T-helper 17 cell (primary cell): ENCODE results near the gene FAM163B. TPM values are rescaled to one million over a fixed set of nuclear protein-coding genes. Genes with fewer than 3 reads are reported as not detected.
"Not testable (repeated sequence)": the region's sequence is repeated elsewhere in the genome, so short reads cannot be mapped to it uniquely, and the experiment has no call there.

ENCODE experiments used
- ATAC-seq: fragments of 150-1000 bp; cut with Tn5 transposase; 2 replicates; pipeline ENCODE4 v1.10.0; 2021; ENCODE audit warnings: mild to moderate bottlenecking, moderate library complexity
- DNase-seq, 3 donors: peaks; one replicate each; pipeline versions ENCODE4 v3.0.0 to v3.0.0-alpha.2; 2020 to 2021
- H3K9me3 ChIP-seq: one replicate; pipeline ENCODE4 v1.7.0; 2013; ENCODE audit warnings: low read length, mild to moderate bottlenecking; ENCODE audit not compliant: control insufficient read depth, poor library complexity, severe bottlenecking
- H3K27ac Mint-ChIP-seq: one replicate; pipeline ENCODE4 v1.8.0; 2022; ENCODE audit warnings: mild to moderate bottlenecking, moderate library complexity, mixed read lengths
- H3K27me3 Mint-ChIP-seq: one replicate; pipeline ENCODE4 v1.8.0; 2022; ENCODE audit warnings: mixed read lengths
- H3K36me3 Mint-ChIP-seq: one replicate; pipeline ENCODE4 v1.8.0; 2022; ENCODE audit warnings: low read depth, mixed read lengths
- H3K4me1 Mint-ChIP-seq: one replicate; pipeline ENCODE4 v1.8.0; 2022; ENCODE audit warnings: mild to moderate bottlenecking, mixed read lengths
- H3K4me3 Mint-ChIP-seq: one replicate; pipeline ENCODE4 v1.8.0; 2022; ENCODE audit warnings: mild to moderate bottlenecking, moderate library complexity, mixed read lengths
- total RNA-seq, 4 donors: library from RNA in 2 of 4; stranded (reverse) in 2 of 4; gene quantifications; one replicate each; pipeline ENCODE4 v1.2.3 and lab custom pipeline; 2022 to 2026

The FAM163B gene
- total RNA-seq, 2 donors from 2014 or later: not detected

DNA sequence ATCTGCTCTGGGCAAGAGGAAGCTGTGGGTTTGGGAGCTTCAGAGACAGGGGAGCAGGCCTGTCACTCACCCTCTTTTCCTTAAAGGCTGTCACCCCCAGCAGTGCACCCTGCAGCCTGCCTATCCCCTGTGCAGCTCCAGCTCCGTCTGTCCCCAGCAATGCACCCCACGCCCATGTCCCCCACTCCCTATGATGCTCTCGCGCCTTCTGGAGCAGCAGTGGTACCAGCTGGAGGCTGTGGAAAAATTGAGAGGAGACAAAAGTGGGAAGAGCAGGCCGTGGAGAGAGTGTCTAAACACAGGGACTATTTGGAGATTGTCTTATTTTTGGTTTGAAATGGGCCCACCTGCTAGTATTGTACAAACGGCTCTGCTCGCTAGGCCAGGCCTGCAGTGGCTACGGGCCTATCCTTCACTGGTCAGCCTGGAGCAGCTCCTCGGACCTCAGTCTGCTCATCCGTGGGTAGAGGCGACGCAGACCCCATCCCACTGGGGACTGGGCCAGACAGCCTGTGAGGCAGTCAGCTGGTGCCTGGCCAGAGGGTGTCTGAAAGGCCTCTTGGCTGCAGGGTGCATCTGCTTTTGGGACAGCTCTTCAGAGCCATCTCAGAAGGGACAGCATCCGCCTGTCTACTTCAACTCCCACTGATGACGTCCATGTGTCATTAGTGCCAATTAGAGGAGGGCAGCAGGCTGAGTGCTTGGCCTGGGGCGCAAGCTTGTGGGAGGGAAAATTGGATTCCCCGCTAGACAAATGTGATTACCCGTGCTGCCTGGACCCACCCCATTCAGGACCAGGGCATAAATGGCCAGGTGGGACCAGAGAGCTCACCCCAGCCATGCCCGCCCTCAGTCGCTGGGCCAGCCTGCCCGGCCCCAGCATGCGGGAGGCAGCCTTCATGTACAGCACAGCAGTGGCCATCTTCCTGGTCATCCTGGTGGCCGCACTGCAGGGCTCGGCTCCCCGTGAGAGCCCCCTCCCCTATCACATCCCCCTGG lies 26.6 kb upstream of the FAM163B start, which contains the start of gene DBH:
Gene DBH, plus strand, starts transcription at position 831 of the 999 bp plus-strand sequence. Its CDS starts 9 bp downstream, at position 840.
- H3K27ac Mint-ChIP-seq: no peak within 1 kb of the TSS
- no peak within 1 kb of the TSS for H3K4me3 Mint-ChIP-seq
- ATAC-seq (no peak), DNase-seq (no peak)
- no peaks in the 10 kb centered on the region for H3K36me3 Mint-ChIP-seq
- H3K9me3 ChIP-seq: no peaks in the 10 kb centered on the region
- peaks cover 3% of the 10 kb centered on the region for H3K4me1 Mint-ChIP-seq
- peaks cover 17% of the 10 kb centered on the region for H3K27me3 Mint-ChIP-seq

DNA sequence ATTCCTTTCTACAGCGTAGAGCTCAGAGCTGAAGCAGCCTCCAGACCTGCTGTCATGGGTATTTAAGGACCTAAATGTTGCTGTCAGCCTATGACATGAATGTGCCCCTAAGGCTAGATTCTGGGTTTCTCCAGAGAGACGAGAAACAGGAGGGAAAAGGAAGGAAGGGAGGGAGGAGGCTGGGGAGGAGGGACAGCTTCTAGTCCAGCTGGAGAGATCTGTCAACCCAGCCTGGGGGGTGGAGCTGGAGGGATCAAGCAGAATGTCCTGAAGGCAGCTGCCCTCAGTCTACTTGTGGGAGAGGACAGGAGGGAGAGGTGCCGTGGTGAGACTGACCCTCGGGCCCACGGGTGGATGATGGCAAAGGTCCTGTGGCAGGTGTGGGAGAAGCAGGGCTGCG lies 25.9 kb upstream of the FAM163B start:
- DNase-seq (no peak), ATAC-seq (no peak)
- Mint-ChIP-seq H3K27ac (no peak overlapping the region), H3K27me3 (peaks cover 10% of the 10 kb centered on the region), H3K36me3 (no peaks in the 10 kb centered on the region), H3K4me3 (no peak overlapping the region), H3K4me1 (peaks cover 3% of the 10 kb centered on the region)
- no peaks in the 10 kb centered on the region for H3K9me3 ChIP-seq

DNA sequence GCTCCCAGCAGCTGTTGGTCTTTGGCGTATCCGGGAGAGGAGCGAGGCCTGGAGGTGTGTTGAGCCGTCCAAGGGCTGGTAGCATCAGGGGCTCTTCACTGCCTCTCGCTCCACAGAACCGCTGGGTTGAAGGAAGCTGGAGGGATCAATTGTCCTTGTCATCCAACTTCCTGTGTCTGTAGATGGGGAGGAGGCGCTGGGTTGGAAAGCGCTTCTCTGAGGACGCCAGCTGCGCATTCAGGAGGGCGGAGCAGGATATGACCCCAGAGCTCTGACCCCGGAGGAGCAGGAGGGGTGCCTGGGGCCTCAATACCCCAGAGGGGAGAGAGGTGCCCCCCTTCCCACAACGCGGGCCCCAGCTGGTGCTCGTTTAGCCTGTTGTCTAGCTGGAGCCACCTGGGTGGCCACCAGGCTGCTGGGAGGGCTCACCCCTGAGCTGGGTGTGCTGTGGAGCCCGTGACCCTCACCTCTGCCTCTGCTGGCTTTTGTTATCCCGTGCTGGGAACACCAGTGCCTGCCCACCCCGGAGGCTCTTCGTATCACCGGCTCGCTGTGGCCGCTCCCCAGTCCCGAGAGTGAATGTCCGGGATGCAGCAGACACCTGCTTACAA lies 25.0 kb upstream of the FAM163B start:
- no peak for ATAC-seq
- Mint-ChIP-seq H3K27ac (no peak overlapping the region), H3K4me3 (no peak overlapping the region), H3K4me1 (peaks cover 3% of the 10 kb centered on the region), H3K36me3 (no peaks in the 10 kb centered on the region), H3K27me3 (peaks cover 10% of the 10 kb centered on the region)
- no peak for DNase-seq
- H3K9me3 ChIP-seq: no peaks in the 10 kb centered on the region

DNA sequence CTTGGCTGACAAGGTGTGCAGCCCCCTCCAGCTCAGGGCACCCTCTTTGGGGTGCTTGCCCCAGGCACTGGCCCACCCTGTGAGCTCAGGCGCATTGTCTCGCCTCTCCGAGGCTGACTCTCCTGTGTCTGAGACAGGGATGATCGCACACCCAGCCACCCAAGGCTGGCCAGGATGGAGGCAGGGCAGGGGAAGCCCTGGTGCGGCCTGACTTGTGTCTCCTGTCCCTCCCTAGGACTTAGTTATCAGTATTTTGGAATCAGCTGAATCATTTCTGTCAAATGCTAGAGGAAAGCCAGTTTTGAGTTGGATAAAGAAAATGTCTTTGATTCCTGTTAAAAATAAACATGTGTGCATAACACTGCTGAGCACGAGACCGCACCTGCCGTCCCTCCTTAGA lies 24.5 kb upstream of the FAM163B start:
- no peak overlapping the region for H3K27ac Mint-ChIP-seq
- H3K4me1 Mint-ChIP-seq: peaks cover 3% of the 10 kb centered on the region
- H3K27me3 Mint-ChIP-seq: peaks cover 10% of the 10 kb centered on the region
- H3K9me3 ChIP-seq: no peaks in the 10 kb centered on the region
- no peaks in the 10 kb centered on the region for H3K36me3 Mint-ChIP-seq
- H3K4me3 Mint-ChIP-seq: no peak overlapping the region
- ATAC-seq (no peak), DNase-seq (no peak)

DNA sequence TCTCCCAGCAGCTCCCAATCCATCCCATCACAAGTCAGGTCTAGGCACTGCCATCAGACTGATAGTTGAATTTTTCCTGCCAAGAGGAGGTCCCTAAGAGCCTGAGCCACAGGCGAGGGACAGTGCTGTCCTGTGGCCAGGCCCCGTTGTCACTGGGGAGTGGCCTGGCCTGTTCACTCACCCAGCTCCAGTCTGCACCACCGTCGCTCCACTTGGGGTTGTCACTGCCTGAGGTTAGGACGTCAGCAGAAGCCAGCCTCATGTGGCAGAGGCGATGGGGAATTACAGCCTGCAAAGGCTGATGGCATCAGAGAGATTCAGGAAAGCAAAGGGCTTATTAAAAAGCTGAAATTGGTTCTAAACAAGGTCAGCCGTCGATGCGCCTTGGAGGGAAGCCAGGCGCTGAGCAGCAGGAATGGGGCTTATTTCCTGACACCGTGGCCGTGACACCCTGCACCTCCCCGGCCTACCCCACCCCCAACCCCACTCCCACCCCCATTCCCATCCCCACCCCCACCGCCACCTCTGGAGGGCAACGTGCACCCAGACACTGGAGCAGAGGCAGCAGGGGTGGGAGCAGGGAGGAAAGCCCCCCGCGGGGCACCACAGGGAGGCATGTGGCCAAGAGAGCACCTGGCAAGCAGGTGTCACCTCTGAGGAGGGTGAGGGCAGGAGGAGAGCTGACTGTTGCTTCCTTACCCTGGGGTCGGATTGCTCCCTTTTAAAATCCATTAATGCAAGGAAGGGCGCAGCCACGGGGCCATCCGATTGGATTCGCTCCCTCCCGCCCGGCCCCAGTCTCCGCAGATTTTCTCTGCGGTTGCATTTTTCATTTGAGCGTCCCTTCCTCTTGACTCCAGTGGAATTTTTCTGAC lies 23.9 kb upstream of the FAM163B start:
- no peaks in the 10 kb centered on the region for H3K4me1 Mint-ChIP-seq
- no peaks in the 10 kb centered on the region for H3K36me3 Mint-ChIP-seq
- H3K9me3 ChIP-seq: no peaks in the 10 kb centered on the region
- DNase-seq (no peak), ATAC-seq (no peak)
- peaks cover 10% of the 10 kb centered on the region for H3K27me3 Mint-ChIP-seq
- H3K4me3 Mint-ChIP-seq: no peak overlapping the region
- no peak overlapping the region for H3K27ac Mint-ChIP-seq

DNA sequence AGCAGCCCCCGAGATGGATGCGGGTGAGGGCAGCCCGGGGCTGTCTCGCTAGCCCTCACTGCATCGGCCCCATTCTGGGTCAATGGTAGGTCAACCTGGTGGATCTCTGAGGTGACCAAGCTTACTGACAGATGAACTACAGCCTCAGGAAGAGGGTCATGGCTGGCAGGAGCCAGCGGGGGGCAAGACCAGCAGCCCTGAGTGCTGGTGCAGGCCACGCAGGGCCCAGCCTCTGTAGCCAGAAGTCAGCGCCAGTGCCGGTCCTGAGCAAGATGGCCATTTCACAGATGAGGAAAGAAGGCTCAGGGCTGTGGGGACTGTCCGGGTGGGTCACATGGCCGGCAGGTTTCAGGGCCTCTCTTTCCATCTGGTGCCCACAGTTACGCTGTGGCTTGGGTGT lies 21.9 kb upstream of the FAM163B start:
- Mint-ChIP-seq H3K4me1 (no peaks in the 10 kb centered on the region), H3K4me3 (no peak overlapping the region), H3K36me3 (no peaks in the 10 kb centered on the region), H3K27me3 (peaks cover 4% of the 10 kb centered on the region), H3K27ac (no peak overlapping the region)
- ATAC-seq: no peak
- DNase-seq: no peak
- no peaks in the 10 kb centered on the region for H3K9me3 ChIP-seq

DNA sequence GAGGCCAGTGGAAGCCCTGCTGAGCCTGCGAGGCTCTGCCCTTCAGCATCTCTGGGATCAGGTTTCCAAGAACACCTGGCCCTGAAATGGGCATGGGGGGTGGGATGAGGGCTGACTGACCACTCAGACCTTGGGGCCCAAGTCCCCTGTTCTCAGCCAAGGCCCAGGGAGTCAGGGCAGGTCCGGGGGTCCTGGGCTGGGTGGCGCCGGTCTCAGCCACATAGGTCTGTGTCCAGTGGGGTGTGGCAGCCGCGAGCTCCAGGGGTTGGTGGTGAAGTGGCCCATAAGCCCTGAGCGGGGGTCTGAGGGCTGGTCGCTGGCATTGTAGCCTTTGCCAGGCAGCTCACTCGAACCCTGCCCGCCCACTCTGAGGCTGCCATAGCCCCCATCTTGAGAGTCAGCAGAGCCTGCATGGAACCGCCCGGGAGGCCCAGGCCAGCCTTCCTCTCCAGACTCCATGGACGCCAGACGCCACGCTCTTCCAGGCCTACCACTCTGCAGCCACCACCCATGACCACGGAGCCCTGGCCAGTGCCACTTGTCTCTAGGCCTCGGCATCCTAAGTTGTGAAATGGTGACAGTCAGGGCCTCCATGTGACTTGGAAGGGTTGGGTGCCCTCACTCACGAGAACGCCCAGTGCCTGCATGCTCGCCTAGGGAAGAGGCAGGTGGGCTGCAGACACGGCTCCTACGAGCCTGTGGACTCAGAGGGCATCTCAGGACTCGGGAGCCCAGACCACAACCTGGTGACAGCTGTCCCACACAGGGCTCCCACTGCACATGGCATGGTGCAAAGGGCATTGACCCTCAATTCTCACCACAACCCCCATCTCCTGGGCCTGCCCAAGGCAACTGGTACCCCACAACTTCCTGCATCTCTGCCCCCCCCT lies 20.3 kb upstream of the FAM163B start:
- Mint-ChIP-seq H3K4me3 (no peak overlapping the region), H3K4me1 (no peaks in the 10 kb centered on the region), H3K36me3 (no peaks in the 10 kb centered on the region), H3K27ac (no peak overlapping the region), H3K27me3 (peaks cover 4% of the 10 kb centered on the region)
- DNase-seq (no peak), ATAC-seq (no peak)
- H3K9me3 ChIP-seq: no peaks in the 10 kb centered on the region

DNA sequence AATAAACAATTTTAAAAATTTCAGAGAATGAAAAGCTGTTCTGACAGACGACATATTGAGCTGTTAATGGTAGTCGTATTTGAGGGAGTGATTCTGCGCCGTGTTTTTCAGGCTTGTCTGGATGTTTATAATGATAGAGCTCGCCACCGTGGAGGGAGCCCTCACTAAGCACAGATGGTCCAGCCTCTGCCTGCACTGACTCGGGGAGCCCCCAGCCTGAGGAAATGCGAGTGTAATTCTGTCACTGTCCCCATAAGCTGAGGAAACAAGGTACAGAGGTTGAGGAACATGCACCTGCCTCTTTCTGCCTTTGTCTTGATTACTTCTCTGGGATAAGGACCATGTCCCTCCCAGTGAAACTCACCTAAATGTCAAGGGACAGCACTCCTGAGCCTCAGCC lies 19.6 kb upstream of the FAM163B start:
- H3K9me3 ChIP-seq: no peaks in the 10 kb centered on the region
- Mint-ChIP-seq H3K36me3 (no peaks in the 10 kb centered on the region), H3K27ac (no peak overlapping the region), H3K4me3 (no peak overlapping the region), H3K27me3 (peaks cover 4% of the 10 kb centered on the region), H3K4me1 (no peaks in the 10 kb centered on the region)
- no peak for ATAC-seq
- no peak for DNase-seq

DNA sequence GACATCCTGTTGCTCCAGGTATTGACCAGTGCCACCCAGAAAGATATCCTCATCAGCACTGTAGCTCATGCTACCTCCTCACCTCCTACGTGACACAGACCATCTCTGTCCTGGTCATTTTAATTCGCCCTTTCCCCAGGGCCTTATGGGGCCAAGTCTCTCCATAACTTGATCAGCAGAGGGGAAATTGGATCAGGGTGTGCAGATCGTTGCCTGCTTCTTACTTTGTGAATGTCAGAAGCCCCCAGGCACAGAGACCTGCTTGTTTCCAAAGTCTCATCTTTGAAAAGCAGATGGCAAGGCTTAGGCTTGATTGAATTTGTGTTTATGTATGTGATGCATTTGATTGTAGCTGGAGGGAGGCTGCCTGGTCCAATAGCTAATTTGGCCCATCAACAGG lies 18.2 kb upstream of the FAM163B start:
- no peaks in the 10 kb centered on the region for H3K9me3 ChIP-seq
- no peaks in the 10 kb centered on the region for H3K36me3 Mint-ChIP-seq
- no peak for DNase-seq
- H3K4me1 Mint-ChIP-seq: no peaks in the 10 kb centered on the region
- no peaks in the 10 kb centered on the region for H3K27me3 Mint-ChIP-seq
- ATAC-seq: no peak
- no peak overlapping the region for H3K27ac Mint-ChIP-seq
- H3K4me3 Mint-ChIP-seq: no peak overlapping the region

DNA sequence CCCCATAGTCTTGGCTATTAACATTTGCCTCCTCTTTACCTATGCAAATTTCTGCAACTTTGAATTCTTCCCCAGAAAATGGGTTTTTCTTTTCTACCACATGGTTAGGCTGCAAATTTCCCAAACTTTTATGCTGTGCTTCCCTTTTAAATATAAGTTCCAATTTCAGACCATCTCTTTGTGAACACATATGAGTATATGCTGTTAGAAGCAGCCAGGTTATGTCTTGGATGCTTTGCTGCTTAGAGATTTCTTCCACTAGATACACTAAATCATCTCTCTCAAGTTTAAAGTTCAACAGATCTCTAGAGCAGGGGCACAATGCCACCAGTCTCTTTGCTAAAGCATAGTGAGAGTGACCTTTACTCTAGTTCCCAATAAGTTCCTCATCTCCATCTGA lies 16.8 kb upstream of the FAM163B start:
- H3K27me3 Mint-ChIP-seq, H3K4me3 Mint-ChIP-seq, H3K9me3 ChIP-seq, DNase-seq, H3K4me1 Mint-ChIP-seq, H3K36me3 Mint-ChIP-seq, ATAC-seq, H3K27ac Mint-ChIP-seq: not testable (repeated sequence)

DNA sequence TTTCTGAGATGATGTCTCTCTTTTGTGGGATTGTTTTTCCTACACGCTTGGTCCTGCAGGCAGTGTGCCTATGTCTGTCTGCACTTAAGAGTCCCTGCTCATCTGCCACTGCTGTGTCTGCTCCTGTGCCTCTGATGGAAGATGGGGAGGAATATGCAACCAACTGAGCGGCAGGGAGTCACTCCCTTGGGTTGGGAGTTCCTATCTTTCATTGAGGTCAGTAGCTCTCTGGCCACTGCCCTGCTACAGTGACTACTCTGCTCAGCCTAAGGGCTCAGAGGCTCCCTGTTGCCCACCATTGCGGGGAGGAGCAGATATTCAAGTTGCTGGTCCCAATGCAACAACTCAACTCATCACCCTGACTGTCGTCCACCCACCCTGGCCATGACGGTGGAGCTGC lies 13.4 kb upstream of the FAM163B start:
- Mint-ChIP-seq H3K4me3 (no peak overlapping the region), H3K4me1 (peaks cover 22% of the 10 kb centered on the region), H3K36me3 (no peaks in the 10 kb centered on the region), H3K27ac (peak overlapping the region; percentile 48), H3K27me3 (no peaks in the 10 kb centered on the region)
- DNase-seq: no peak
- ATAC-seq: no peak
- no peaks in the 10 kb centered on the region for H3K9me3 ChIP-seq

DNA sequence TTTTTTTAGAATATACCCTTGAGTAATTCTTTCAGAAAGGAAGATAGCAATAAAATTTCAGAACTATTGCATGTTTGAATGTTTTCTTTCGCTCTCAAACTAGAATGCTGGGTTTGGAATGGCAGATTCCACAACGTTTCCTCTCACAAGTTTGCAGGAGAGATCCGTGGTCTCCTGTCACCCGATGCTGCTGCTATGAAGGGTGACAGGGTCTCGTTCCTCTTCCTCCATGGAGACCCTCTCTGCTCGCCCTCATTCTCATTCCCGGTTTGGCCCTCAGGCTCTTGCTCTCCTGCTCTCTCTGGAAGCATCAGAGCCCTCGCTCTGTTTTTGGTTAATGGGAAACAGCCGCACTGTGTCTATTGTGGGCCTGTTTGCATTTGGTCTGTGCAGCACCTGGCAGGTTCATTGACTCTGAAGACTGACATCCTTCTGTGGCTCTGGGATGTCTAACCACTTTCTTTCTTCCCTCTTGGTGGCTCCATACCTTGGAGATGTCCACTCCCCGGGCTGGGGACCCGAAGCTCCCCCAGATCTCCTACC lies 12.6 kb upstream of the FAM163B start:
- Mint-ChIP-seq H3K27ac (peak overlapping the region; percentile 48), H3K36me3 (no peaks in the 10 kb centered on the region), H3K4me3 (peak overlapping the region; percentile 39), H3K4me1 (peaks cover 22% of the 10 kb centered on the region), H3K27me3 (no peaks in the 10 kb centered on the region)
- H3K9me3 ChIP-seq: no peaks in the 10 kb centered on the region
- no peak for DNase-seq
- ATAC-seq: no peak
